HG03432 (cell line): ENCODE measurements around the gene PAFAH2.
"Not testable (repeated sequence)": the region's sequence is repeated elsewhere in the genome, so short reads cannot be mapped to it uniquely, and the experiment has no call there.

Experiments used
- ATAC-seq: cut with Tn5 transposase; IDR thresholded peaks from one replicate; pipeline ENCODE4 v1.9.1; 2021; ENCODE audit warnings: mild to moderate bottlenecking, moderate library complexity; ENCODE audit not compliant: unreplicated experiment

The PAFAH2 gene

DNA sequence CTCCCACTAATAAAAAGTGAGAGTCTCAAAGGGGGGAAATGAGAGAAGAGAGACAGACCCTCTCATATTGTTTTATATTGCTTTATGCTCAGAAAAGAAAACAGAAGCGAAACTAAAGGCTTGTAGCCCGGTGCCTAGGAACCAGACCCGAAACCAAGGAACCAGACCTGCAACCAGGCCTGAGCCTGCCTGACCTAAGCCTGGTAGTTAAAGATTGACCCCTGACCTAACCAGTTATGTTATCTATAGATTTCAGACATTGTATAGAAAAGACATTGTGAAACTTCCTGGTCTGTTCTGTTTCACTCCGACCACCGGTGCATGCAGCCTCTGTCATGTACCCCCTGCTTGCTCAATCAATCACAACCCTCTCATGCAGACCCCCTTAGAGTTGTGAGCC is 54.4 kb downstream of the PAFAH2 start:
- not testable (repeated sequence) for ATAC-seq

DNA sequence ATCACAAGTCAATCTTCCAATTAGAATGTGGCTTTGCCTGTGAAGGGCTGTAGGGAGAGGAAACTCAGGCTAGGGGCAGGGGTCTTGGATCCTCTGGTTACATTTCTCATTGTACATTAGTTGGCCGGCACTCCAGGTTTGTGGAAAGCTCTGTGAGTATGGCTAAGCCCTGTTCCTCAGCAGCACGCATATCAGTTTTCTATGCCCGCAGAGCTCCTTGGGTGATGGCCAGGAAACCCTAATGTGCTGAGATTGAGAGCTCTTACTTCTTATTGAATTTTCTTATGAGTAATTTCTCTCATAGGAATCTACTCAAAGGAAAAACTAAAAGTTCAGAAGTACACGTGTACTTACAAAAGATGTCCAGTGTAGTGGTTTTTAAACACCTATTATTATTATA is 60.9 kb downstream of the PAFAH2 start:
- ATAC-seq, result no peak

DNA sequence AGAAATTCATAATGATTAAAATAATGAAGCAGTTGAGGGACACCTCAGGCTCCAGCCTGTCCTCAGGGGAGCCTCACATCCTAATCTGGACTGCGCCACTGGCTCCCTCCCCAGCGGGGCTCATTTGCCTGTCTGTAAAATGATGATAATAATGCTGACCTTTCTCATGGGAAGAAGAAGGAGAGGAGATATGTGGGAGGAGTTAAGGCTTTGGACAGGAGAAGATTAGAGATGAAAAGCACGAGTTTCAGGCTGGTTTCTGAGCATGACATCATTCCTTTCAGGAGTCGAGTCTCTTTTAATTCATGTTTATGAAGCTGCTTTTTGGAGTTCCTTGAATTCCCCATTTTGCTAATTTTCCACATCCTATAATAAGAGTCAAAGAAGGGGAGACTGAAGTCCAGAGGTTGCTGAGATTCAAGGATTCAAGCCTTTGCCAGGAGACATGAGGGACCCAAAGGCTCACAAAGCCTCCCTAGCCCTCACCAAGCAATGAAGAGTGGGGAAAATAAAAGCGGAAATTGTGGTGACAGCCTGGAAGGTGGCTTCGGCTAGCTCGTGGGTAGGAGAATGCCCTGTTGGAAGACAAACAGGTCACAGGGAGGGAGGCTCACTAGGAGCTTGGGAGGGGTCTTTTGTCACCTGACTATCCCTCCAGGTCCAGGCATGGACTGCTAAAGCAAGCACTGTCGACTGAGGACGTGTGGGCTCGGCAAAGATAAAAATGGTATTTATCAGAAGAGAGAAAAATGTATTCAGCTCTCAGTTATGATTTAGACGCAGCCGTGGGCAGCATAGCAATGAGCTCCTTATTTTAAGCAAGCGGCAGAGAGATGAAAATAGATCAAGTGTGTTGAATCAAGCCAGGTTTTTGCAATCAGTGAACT is 64.1 kb downstream of the PAFAH2 start:
- no peak for ATAC-seq

DNA sequence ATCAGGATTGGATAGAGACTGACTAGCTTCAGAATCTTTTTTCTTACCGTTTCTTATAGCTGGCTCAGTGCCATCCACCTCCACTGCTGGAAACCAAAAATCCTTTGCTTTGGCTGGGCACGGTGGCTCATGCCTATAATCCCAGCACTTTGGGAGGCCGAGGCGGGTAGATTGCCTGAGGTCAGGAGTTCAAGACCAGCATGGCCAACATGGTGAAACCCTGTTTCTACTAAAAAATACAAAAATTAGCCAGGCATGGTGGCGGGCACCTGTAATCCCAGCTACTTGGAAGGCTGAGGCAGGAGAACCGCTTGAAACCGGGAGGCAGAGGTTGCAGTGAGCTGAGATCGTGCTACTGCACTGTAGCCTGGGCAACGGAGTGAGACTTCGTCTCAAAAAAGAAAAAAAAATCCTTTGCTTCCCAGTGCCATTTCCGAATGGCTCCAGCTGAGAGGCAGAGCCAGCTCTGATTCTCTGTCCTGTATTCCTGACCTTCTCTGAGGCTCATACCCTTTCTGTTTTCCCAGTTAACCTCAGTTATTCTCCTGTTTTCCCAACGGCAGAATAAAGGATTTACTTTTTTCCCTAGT is 65.0 kb downstream of the PAFAH2 start:
- ATAC-seq, result not testable (repeated sequence)

DNA sequence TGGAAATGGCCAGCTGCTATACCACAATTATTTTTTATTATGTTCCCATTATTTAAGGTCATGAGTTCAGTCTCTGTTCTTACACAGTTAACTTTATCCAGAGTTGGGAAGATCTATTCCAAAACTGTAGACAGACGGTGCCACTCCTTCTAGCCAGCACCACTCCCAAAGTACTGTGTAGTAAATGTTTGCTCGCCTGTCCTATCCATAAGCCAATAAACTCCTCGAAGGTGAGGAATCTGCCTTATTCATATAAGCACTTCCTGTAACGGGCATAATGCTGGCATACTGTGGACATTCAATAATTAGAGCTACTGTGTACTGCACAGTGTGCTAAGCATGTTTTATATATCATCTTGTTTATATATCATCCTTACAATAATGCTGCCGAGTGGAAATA is 65.5 kb downstream of the PAFAH2 start:
- ATAC-seq, result no peak

DNA sequence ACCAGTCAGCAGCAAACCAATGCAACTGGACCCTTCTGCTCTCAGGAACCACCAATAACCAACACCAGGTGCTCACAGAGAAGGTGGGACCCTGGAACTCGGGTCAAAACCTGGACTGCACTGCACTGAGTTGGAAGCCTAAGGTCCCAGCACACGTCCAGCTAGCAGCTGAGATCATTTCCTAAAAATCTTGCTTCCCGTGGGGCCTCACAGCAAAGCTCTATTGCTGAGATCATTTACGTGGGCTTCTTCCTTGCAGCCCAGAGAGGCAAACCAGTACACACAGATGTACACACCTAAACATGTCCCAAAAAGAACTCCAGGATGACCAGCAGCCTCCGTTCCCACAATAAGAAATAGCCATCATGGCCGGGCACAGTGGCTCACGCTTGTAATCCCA is 68.8 kb downstream of the PAFAH2 start:
- no peak for ATAC-seq

DNA sequence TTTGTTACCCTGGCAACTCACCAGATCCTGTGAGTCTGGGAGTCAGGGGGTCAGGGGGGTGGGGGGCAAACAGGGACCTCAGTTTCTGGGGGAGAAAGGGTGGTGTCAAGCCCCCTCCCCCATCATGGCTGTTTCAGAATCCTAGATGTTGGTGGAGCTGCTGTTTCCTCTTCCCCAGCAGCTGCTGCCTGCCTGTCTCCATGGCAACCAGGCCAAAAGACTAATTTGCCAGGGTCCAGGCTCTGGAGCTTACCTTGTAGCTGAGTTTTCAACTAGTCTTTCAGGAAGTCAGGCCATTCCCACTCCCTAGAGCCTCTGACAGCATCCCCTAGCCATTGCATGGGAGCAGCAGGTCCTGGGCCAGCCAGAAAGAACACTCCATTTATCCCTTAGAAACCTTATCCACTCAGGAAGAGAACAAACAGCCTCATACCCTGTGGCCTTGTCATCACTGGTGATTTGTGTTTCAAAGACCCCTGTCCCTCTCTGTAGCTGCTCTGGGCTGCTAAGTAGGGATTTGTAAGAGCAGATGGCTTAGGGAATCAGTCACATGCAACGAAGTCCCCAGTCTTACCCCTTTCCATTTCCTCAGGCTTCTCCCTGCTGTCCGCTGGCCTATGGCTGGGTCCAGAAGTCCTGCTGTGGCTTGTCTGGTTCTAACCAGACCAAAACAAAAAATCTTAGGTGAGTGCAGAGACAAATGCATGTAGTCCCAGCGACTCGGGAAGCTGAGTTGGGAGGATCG is 70.2 kb downstream of the PAFAH2 start:
- ATAC-seq, result no peak

DNA sequence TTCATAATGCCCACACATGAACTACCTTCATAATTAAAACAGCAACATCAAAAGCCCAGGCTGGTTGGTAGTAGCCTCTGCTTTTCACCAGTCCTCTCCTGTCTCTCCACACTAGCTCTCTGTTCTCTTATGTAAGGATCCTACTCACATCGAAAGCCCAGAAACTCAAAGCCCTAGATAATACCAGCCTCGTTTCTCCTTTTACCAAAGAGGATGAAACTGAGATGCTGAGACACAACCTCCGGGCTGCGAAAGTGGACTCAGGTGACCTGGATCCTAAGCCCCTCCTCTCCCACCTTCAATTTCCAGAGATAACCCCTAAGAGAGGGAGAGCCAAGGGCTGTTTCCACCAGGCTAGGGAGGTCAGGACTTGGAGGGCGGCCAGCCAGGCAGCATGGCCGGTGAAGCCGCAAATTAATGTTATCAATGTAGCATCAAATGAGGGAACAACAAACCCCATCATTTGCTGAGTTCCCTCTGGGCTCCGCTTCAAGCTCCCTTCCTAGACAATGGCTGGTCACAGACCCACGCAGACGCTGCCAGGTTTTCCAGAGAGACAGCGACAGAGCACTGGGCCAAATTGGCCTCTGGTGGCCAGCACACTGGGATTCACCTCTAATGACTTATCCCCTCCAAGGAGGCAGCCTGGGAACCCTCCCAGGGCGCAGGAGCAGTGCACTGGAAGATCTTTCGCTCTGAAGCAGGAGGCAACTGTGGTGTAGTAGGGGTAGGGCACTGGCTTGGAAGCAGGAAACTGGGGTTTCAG is 70.9 kb downstream of the PAFAH2 start:
- ATAC-seq, result no peak

DNA sequence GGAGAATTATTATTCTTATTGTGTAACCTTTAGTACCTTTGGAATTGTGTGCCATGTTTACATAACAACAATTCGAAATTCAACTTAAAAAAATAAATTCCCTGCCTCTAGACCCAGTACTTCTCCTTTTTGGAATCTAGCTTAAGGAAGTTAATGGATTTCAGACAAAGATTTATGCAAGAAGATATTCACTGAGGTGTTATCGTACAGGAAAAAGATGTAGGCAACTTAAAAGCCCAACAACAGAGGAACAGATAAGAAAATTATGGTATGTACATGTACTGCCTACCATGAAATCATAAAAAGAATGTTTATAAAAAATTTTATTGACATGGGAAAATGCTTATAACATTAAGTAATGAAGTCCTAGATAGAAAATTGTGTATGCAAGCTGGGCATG is 73.4 kb downstream of the PAFAH2 start:
- ATAC-seq, result no peak

DNA sequence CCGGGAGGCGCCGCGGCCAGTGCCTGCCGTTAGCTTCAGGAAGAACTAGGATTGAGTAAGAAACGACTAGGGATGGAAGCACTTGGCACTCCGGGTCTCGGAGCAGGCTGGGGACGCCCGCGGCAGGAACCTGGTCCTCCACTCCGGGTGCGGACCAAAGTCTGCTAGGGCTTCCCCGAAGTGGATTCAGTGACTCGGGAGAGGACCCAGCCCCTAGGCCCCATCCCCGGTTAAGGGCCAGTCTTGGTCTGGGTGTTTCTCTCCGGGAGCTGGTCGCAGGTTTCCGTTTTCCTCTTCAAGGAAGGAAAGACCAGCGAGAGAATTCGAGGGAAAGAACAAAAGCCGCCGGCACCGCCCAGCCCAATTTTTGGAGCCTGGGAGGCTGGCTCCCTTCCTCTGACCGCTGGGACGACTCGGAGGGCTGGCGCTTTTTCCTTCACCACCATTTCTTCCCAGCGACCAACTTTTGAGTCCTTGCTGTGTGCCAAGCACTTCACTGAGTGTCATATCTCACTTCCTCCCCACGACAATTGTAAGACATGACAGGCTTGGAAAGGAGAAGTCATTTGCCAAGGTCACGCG is 74.8 kb downstream of the PAFAH2 start:
- no peak for ATAC-seq

DNA sequence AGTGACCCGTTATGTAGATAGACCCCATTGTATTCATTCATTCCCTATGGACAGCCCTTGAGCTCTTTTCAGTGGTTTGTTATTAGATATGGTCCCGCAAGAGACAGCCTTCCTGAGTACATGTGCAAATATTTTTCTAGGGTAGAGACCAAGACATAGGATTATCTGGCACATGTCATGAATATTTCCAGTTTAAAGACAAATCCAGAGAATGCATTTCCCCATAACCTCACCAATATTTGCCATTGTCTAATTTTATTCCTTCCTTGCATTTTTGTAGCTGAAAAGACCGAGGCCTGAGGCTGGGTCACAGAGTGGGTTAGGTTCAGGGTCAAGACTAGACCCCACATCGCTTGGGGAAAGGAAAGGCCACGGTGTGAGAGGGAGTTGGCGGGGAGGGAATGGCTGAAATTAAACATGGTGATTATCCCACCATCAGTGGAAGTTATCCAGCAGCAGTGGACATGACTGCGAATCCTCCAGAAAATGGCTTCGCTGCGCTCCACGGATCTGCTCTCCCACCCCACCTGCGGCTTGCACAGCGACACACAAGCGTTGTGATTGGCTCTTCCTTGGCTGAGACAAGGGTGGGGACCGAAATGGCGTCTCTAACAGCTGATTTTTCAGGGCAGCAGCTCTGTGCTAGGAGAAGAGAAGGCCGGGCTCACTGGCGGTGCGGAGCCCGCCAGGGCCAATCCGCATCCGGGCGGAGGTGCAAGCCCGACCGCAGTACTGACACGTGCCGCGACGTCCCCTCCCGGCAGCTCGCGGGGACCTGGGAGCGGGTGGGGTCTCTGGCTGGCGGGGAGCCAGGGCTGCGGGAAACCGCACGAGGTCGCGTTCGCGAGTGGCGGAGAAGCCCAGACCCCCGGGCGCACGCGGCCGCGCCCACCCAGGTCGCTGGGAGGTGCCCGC is 75.5 kb downstream of the PAFAH2 start:
- no peak for ATAC-seq

DNA sequence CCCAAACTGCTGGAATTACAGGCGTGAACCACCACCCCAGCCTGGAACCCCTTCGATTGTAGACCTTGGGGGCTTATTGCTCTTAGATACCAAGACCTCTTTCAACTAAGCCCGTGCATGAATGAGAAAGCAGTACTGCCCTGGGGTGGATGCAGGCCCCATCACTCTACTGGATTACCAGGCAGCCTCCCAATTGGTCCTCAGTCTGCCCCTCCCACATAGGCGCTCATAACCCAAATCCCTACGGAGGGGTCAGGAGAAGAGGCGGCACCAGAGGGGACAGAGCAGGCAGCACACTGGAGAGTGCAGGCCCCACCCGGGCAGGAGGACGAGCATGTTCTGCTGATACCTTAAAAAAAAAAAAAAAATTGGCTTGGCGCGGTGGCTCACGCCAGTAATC is 79.2 kb downstream of the PAFAH2 start:
- no peak for ATAC-seq

DNA sequence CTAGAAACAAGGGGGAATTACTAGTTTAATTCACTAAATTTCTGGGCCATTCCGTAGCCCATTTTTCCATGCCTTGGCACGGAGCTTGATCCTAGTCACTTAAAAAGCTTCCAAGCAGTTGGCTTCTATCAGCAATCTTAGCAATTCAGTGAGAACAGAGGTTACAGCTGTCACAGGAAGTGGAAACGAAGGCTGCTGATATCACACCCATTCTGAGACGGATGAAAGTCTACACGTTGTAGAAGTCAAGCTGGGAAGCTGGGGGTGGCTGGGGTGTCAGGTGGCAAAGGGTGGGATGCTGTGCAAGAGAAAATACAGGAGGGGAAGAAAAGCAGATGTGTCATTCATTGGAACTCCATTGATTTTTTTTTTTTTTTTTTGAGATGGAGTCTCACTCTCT is 79.9 kb downstream of the PAFAH2 start:
- no peak for ATAC-seq

DNA sequence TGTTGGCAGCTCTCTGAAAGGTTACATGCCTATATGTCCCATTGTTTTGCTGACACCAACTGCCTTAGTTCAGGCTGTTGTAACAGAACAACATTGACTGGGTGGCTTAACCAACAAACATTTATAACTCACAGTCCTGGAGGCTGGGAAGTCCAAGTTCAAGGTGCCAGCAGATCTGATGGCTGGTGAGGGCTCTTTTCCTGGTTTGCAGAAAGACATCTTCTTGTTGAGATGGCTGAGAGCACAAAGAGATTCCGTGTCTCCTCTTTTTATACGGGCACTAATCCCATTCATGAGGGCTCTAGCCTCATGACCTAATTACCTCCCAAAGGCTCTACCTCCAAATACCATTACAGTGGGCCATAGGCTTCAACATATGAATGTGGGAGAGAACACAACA is 81.4 kb downstream of the PAFAH2 start:
- no peak for ATAC-seq

DNA sequence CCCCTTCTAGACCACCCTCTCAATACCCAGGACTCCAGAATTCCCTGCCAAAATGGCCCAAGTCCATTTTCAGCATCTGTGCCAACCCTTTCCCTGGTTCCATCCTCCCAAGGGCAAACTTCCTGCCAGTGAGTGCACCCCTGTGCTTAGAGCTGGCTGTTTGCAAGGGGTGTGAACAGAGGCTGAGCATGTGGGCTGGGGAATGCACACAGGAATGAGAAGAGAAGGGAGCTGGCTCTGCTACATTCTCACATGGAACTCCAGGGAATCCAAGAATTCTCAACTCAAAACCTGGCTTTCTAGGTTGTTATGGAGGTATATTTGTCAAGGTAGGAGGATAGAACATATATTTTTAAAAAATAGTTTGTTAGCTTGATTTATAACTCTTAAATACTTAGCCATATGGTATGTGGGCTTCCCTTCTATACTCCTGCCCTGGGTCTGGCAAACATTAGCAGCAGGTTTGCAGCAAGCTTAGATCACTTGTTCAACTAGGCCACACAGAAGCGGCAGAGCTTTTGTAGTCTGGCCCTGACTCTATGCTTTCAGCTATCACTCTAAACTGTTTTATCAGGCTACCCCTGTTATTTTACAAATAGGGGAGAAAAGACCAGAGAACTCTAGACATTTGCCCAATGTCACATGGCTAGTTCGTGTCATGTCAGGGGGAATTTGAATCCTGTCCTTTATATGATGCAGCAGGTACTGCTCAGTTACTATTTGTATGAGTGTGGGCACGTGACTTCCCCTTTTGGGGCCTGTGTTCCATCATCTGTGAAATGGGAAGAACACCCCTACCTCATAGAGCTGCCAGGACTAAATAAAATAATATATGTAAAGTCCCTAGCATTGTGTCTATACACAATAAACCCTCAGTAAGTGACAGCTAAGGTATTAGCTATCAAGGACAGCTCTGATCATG is 83.5 kb downstream of the PAFAH2 start:
- no peak for ATAC-seq

DNA sequence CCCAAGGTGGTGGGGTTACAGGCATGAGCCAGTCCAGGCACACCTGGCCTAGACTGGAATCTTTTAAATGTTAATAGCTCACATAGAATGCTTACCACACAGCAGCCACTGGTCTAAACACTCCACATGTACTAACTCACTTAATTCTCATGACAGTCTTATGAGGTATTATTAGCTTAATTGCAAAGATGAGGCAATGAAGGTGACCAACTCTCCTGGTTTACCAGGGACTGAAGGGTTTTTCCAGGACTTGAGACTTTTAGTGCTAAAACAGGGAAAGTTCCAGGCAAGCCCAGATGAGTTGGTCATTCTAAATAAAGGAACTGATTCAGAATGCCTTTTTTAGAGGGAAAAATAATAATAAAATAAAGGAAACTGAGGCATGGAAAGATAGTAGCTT is 84.7 kb downstream of the PAFAH2 start:
- ATAC-seq, result no peak

DNA sequence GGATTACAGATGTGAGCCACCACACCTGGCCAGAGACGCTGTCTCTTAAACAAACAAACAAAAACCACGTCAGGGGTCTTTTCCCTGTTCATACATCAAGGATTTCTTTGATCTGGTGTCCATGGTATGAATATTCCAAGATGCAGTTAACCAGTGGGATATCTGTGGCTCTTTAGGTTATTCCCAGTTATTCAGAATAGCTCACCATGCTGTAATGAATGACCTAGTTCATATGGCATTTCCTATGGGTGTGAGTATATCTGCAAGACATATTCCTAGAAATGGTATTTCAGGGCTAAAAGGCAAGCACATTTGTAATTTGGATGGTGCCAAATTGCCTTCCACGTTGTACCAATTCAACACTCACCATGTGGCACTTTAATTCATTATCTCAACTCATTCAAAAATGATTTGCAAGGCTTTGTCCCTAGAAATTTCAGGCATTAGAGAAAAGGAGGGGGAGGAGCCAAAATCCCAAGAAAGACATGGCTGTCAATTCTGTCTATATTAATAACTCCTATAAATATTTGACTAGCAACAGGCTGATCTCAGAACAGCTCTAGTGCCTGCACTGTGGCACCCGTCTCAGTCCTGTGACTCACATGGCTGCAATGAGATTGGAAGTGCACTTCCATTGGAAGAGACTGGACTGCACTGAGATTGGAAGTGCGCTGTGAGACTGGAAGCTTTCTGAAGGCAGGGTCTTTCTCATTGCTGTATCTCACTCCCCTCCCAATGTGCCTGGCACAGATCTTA is 85.6 kb downstream of the PAFAH2 start:
- no peak for ATAC-seq

DNA sequence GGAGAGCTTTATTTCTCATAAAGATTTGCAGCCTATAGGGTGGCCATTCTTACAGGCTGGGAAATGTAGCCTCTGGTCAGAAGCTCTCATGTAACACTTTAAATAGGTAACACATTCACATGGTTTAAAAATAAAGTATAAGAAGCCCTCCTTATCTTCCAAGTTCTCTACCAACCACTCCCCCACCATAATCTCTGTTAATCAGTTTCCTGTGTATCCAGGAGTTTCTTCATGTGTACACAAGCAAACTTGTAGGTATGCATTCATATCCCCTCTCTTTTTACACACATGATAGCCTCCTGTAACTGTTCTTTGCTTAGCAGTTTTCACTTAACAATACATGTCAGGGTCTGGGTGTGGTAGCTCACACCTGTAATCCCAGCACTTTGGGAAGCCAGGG is 86.7 kb downstream of the PAFAH2 start:
- ATAC-seq, result no peak
